ENCODE measurements around the gene FAM47E. TPM values are rescaled to one million over a fixed set of nuclear protein-coding genes. Genes with fewer than 3 reads are reported as not detected.
"Not testable (repeated sequence)": the region's sequence is repeated elsewhere in the genome, so short reads cannot be mapped to it uniquely, and the experiment has no call there.

FAM47E gene
- total RNA-seq, 1 donor from 2014 or later: 0.13 TPM

GRCh38 chr4:76267811-76268210, 16.3 kb downstream of the FAM47E start:
- no peak for DNase-seq (ENCODE audit: low read depth)

GRCh38 chr4:76270244-76271175, 19.0 kb downstream of the FAM47E start:
- peak; percentile 18 for DNase-seq (ENCODE audit: low read depth)

- no peak for DNase-seq (ENCODE audit: low read depth)
These were observed 19.7 kb downstream of the FAM47E start for GRCh38 chr4:76271248-76271647.

- DNase-seq (ENCODE audit: low read depth): no peak
These were observed 20.6 kb downstream of the FAM47E start for GRCh38 chr4:76272073-76272472.

GRCh38 chr4:76272582-76272981, 21.1 kb downstream of the FAM47E start:
- DNase-seq (ENCODE audit: low read depth): no peak

GRCh38 chr4:76272999-76273398, 21.5 kb downstream of the FAM47E start:
- no peak for DNase-seq (ENCODE audit: low read depth)

- DNase-seq (ENCODE audit: low read depth): no peak
These were observed 24.1 kb downstream of the FAM47E start for GRCh38 chr4:76275486-76276124.

- DNase-seq (ENCODE audit: low read depth): peak; percentile 11
These were observed 25.3 kb downstream of the FAM47E start for GRCh38 chr4:76276813-76277212.

GRCh38 chr4:76277667-76278066, 26.1 kb downstream of the FAM47E start:
- no peak for DNase-seq (ENCODE audit: low read depth)

GRCh38 chr4:76278583-76278982, 27.1 kb downstream of the FAM47E start:
- DNase-seq (ENCODE audit: low read depth): no peak

- no peak for DNase-seq (ENCODE audit: low read depth)
These were observed 27.9 kb downstream of the FAM47E start for GRCh38 chr4:76279462-76279861.

- DNase-seq (ENCODE audit: low read depth): no peak
These were observed 29.2 kb downstream of the FAM47E start for GRCh38 chr4:76280488-76281441.

GRCh38 chr4:76281594-76281993, 30.1 kb downstream of the FAM47E start:
- DNase-seq (ENCODE audit: low read depth): not testable (repeated sequence)

- DNase-seq (ENCODE audit: low read depth): no peak
These were observed 31.6 kb downstream of the FAM47E start for GRCh38 chr4:76282941-76283689.

GRCh38 chr4:76283900-76284299, 32.4 kb downstream of the FAM47E start:
- DNase-seq (ENCODE audit: low read depth): no peak

- DNase-seq (ENCODE audit: low read depth): not testable (repeated sequence)
These were observed 36.3 kb downstream of the FAM47E start for GRCh38 chr4:76287811-76288210.

- DNase-seq (ENCODE audit: low read depth): no peak
These were observed 41.2 kb downstream of the FAM47E start for GRCh38 chr4:76292730-76293129.

- peak; percentile 30 for DNase-seq (ENCODE audit: low read depth)
These were observed 42.3 kb downstream of the FAM47E start for GRCh38 chr4:76293772-76294171.

- no peak for DNase-seq (ENCODE audit: low read depth)
These were observed 44.8 kb downstream of the FAM47E start for GRCh38 chr4:76296286-76296820.

- DNase-seq (ENCODE audit: low read depth): no peak
These were observed 46.7 kb downstream of the FAM47E start for GRCh38 chr4:76298227-76298626.

Data from myocyte (in vitro differentiated cells).